ENCODE data around the gene PPM1L.

PPM1L gene

GRCh38 chr3:160765211-160765610 lies 9.2 kb downstream of the PPM1L start:
- DNase-seq: no peak

DNA sequence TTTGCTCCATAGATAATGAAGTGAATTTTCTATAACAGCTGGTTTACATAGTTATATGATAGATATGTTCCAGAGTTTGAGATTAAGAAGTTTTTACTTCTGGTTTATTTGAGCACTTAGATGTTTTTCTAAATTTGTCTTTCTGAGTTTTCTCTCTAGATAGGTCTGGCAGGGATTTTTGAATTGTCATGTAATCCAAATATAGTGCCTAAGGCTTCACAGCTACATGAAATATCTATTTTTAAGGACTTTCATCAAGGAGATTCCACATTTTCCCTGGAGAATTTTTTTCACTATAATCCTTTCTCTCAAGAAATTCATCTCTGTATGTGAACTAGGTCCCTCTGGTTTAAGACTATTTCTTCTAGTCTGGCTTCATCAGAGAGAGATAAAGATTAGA lies 12.0 kb downstream of the PPM1L start:
- DNase-seq: no peak

GRCh38 chr3:160768918-160769317 lies 12.9 kb downstream of the PPM1L start:
- no peak for DNase-seq

GRCh38 chr3:160771811-160772459 lies 15.9 kb downstream of the PPM1L start:
- no peak for DNase-seq

GRCh38 chr3:160773722-160774121 lies 17.7 kb downstream of the PPM1L start:
- no peak for DNase-seq

DNA sequence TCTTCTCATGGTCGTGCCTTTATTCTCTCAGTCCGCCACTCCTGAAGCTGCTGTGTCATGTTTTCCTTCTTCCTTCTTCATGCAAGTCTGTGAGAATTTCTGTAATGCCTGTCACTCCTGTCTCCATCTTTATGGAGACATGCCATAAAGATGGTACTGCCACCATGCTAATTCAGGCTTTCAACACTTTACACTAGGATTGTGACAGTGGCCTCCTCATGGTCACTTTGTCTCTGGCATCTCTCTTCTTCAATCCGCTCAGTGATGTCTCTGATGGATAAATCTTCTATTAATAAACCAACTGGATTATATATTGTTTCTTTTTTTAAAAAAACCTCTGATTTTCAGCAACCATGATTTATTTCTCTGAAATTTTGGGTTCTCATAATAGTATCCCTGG lies 18.1 kb downstream of the PPM1L start:
- no peak for DNase-seq

DNA sequence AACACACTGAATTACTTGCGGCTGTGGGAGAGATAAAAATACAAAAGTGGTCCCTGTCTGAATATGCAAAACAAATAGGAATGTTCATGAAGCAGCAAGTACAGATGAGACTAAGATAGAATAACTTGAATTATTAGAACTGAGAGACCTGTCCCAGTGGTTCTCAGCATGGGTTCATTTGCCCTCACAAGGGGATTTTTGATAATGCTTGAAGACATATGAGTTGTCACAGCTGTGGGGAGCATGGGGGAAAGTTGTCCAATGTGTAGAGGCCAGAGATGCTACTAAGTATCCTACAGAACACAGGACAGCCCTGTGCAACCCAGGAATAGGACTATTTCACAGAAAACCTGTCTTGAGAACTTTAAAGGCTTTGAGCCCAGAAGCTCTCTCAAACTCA lies 22.4 kb downstream of the PPM1L start:
- no peak for DNase-seq

DNA sequence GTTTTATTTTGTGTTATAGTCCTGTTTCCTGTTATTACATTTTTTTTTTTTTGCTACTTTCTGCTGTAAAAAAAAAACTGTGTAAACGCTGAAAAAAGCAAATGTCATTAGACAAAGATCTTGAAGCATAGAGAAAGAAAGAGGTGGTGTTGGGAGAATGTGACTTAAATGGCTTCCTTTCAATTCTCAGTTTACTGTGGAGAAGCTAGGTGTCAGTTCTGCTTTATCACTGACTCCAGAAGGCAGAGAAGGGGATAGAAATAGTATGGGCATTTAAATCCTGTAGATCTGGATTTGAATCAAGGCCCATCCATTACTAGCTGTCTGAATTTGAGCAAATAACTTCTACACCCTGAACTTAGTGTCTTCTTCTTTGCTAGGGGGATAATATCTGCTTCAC lies 23.0 kb downstream of the PPM1L start:
- DNase-seq: no peak

- peak; percentile 20 to 35 for DNase-seq
Measured at GRCh38 chr3:160780245-160780644, 24.2 kb downstream of the PPM1L start.

GRCh38 chr3:160781402-160781801 lies 25.4 kb downstream of the PPM1L start:
- no peak for DNase-seq

DNA sequence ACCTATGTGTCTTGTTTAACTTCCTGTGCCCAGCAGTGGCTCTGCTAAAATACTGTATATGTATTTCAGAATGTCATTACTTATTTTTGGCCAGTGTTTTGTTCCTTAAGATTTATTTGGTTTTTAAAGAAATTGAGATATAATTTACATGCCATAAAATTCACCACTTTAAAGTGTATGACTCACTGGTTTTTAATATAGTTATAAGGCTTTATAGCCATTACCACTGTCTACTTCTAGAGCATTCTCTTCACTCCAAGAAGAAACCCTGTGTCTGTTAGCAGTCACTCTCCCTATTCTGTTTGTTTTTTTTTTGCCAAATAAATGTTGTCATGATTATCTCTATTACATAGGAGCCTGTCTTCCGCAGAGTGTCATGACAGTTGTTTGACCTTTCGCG lies 25.8 kb downstream of the PPM1L start:
- no peak for DNase-seq

GRCh38 chr3:160784853-160785252 lies 28.8 kb downstream of the PPM1L start:
- DNase-seq: no peak

DNA sequence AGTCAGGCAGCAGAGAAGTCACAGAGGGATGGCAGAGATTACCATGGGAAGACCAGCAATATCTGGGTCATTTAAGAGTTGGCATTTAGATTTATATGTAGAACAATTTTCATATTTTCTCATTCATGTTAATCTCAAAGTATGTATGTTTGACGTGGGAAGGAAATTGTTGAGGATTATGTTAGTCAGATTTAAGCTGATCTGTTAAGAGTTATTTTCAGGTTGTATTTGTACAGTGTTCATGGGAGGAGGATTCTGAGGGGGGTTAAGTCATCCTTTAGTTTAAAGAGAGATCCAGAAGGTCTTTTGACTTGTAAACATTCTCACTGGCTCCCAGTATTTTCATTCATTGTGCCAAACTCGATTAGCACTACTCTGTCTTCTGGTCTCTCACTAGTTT lies 34.7 kb downstream of the PPM1L start:
- no peak for DNase-seq

GRCh38 chr3:160792540-160792939 lies 36.5 kb downstream of the PPM1L start:
- DNase-seq: no peak

DNA sequence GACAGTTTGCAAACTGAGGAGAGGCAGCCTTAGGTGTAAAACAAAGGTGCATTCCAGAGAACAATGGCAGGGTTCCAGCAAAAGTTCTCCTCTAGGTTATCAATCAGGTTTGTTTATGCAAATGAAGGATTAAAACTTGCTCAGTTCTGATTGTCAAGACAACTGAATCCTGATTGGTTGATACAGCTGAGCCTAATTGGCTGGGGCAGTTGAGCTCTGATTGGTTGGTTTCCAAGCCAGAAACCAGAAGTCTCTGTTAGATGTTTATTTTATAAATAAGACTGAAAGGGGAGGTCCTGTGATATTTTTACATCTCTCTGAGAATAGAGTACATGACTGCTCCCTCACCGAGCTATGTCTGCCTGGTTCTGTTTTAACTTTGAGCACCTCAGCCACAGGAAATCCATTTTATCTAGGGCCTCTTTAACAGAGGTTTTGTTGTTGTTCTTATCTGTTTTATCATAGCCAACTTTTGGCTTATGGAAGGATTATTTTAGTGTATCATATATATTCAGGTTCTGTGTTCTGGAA lies 37.8 kb downstream of the PPM1L start:
- DNase-seq: no peak

DNA sequence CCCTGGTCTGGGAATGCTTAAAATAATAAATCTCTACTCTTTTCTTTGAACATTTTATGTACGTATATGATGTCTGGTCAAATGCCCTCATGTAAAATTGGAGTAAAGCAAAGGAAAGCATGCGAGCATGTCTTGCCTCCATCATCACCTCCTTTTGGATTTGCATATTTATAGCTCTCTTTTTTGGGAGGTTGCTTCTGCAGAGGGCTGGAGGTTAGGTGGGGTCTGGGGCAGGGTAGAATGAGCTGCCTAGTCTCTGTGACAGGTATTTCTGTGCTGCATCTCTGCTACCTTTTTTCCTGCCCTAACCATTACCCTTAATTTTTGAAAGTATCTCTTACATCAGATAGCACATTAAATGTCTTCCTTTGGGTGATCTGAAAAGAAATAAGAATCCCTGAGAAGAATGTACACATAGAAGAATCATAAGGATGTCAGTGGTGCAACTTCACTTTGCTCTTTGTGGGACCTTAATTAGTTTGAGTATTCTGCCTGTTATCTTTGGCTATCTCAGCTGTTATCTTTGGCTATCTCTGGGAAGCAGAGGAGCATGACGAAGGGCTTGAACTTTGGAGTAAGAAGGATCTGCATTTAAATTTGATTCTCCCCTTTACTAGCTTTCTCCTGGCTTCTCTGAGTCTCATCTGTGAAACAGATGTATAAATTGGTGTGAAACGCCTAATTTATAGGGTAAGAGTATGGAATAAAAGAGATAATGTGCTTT lies 40.2 kb downstream of the PPM1L start:
- no peak for DNase-seq

- no peak for DNase-seq
Measured at GRCh38 chr3:160796813-160797164, 40.8 kb downstream of the PPM1L start.

- DNase-seq: no peak
Measured at GRCh38 chr3:160797356-160797755, 41.3 kb downstream of the PPM1L start.

DNA sequence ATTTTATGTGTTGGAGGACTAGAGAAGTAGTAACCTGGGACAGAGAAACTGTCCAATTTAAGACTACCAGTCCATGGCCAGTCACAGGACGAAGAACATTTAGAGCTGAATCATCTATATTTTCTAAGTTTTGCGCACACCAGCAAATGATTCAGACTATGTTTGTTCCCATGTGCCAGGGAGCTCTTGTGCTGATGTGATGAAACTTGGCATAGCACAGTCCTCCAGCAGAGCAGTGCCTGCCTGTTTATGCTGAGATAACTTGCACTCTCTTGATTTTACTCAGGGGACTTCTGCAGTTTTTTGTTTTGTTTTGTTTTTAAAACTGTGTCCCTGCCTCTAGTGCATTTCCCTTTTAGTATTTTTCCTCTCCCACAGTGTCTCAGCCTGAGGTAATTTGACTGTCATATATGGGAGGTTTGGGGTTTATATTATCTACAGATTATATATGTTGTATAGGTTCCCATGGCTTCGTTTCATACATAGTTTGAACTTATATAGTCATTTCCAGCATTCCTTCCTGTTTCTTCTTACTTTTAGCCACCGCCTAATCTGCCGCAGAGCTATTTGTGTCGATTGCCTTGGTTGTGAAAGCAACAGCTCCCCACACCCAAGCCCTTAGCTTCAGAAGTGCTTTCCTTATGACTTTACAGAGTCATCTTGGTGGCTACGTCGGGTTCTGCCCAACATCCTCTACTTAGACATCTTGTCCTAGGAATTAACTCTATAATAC lies 45.5 kb downstream of the PPM1L start:
- DNase-seq: peak; percentile 82 to 83

DNA sequence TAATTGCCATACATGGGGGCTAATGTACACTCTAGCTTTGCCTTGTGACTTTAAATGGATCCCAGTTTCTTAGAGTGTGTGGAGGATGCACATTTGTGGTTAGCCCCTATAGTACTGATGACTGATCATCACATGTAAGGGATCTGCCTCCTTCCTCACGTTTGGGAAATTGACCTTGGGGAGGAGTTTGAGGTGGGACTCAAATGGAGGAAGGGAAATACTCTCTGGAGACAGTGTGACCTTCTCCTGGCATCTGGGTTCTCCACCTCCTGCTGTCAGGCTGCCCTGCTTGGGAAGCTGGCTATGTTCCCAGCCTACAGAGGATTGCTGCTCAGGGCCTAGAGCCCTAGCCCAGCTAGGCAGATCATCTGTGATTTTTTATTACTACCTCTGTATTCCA lies 48.7 kb downstream of the PPM1L start:
- no peak for DNase-seq

DNA sequence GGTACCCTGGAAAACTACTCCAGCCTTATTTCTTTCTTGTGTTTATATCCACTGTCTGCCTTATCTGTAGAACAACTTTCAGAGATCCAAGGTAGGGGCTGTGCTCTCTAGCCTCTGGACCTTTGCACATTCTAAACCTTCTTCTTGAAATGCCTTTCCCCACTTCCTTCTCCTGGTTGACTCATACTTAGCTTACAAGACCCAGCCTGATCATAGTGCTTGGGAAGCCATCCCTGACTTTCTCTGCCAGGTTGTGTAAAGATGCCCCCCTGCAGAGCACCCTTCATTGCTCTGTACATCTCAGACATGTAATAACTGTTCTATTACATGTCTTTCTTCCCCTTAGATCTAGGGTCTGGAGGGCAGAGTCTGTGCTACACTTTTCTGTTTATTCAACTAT lies 50.1 kb downstream of the PPM1L start:
- DNase-seq: no peak

GRCh38 chr3:160806686-160807085 lies 50.7 kb downstream of the PPM1L start:
- no peak for DNase-seq

DNA sequence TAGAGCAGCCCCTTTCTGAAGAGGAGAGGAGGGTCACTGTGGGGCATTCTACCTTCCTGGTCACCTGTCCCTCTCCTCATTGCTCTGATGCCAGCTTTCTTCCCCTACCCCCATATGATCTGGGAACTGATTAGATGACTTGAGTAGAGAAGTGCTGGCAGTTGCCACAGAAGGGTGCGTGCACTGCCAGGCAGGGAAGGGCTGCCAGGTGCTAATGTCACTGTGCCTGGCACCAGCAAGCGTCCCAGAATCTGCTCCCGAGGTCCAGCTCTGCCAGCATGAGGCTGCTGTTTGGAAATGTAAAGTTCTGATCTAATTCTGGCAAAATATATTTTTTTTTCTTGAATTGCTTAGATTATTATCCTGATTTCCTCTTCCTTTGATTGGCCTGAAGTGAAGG lies 52.8 kb downstream of the PPM1L start:
- DNase-seq: no peak

DNA sequence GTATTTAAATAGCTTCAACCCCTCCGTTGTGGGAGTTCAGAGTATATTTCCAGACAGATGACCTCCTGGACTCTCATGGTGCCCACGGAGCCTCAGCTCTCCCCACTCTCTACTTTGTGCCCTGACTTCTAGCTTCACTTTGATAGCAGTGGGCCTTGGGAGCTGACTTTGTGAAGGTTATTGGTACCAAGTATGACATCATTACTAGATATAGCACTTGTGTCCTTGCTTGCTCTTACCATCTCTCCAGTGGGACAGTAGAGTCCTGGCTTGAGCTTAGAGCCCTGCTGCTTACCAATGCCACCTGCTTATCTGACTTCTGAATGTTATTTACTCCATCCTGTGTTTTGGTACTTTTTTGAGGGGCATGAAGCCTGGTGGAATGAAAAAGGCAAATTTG lies 53.4 kb downstream of the PPM1L start:
- DNase-seq: no peak

Measured in Kasumi-1 (cell line).